HepG2 (cell line): ENCODE results near the gene KCNK5. TPM values are rescaled to one million over a fixed set of nuclear protein-coding genes. Genes with fewer than 3 reads are reported as not detected.

Experiments used
- ATAC-seq: fragments of 200-7000 bp; cut with Tn5 transposase; 3 replicates; pipeline ENCODE4 v1.9.1; 2020; ENCODE audit warnings: mild to moderate bottlenecking, moderate library complexity
- BruUV-seq: library from RNA; stranded (reverse); fragments of 400-500 nt; replicated peaks from 2 replicates; lab custom pipeline; 2021; lab: Mats Ljungman, UMichigan
- CTCF ChIA-PET: fragments of 300-600 bp; formaldehyde crosslinking; extraction: SDS; loops from one replicate; lab custom pipeline; 2021; ENCODE audit warnings: low total read pairs, inconsistent platforms, low intra/inter-chr PET ratio; lab: Yijun Ruan, JAX
- POLR2A ChIA-PET: fragments of 350-600 bp; sonication (Branson Sonifier 250); formaldehyde crosslinking; loops from one replicate; lab custom pipeline; 2020; ENCODE audit warnings: antibody characterized with exemption, inconsistent platforms; lab: Yijun Ruan, JAX
- DNase-seq: peaks from one replicate; pipeline ENCODE4 v3.0.0-alpha.2; 2015; ENCODE audit warnings: low spot score
- FAIRE-seq: peaks from 3 replicates; lab custom pipeline; 2011; peaks lifted over from hg19 to GRCh38; lab: Jason Lieb, UNC
- H2AFZ ChIP-seq: one replicate; pipeline ENCODE4 v1.6.1; 2011; ENCODE audit warnings: low read length, inconsistent platforms
- H3K27ac ChIP-seq: fragments of 300-600 bp; 3 replicates; pipeline ENCODE4 v1.8.0; 2011; ENCODE audit warnings: mixed run types, mild to moderate bottlenecking, mixed read lengths, low read length, inconsistent platforms; ENCODE audit not compliant: insufficient read depth; ENCODE audit errors: extremely low read length
- H3K27me3 ChIP-seq, 2 experiments: fragments of 200-600 bp in 1 of 2; 2 replicates in 1 of 2; 3 replicates in 1 of 2; pipeline versions ENCODE4 v1.6.0 to v1.8.0; 2011; ENCODE audit warnings: low read length in 2 of 2, mild to moderate bottlenecking in 2 of 2, moderate library complexity in 2 of 2, inconsistent platforms in 1 of 2; ENCODE audit not compliant: insufficient read depth in 2 of 2, control insufficient read depth in 1 of 2
- H3K36me3 ChIP-seq, 2 experiments: fragments of 200-600 bp in 1 of 2; replicated peaks in 1 of 2; 2 replicates in 1 of 2; 3 replicates in 1 of 2; pipeline versions ENCODE4 v1.5.1 to v1.8.0; 2011; ENCODE audit warnings: low read length in 2 of 2, inconsistent platforms in 1 of 2; ENCODE audit not compliant: insufficient read depth in 2 of 2, control insufficient read depth in 1 of 2
- H3K4me1 ChIP-seq: 2 replicates; pipeline ENCODE4 v1.5.1; 2012; ENCODE audit warnings: low read length, inconsistent platforms; ENCODE audit not compliant: insufficient read depth
- H3K4me2 ChIP-seq: 2 replicates; pipeline ENCODE4 v1.6.0; 2011; ENCODE audit warnings: low read depth, low read length, inconsistent platforms
- H3K4me3 ChIP-seq, 3 experiments: fragments of 200-600 bp in 1 of 3; sonication (generic), shearing (Covaris generic) in 1 of 3; replicated peaks in 1 of 3; 2 replicates each; pipeline ENCODE4 v1.5.1; 2011 to 2016; ENCODE audit warnings: low read length in 3 of 3, inconsistent platforms in 2 of 3, low read depth in 2 of 3, mild to moderate bottlenecking in 2 of 3, control low read depth in 1 of 3, mixed read lengths in 1 of 3; ENCODE audit not compliant: insufficient read depth in 1 of 3
- H3K79me2 ChIP-seq: one replicate; pipeline ENCODE4 v1.6.1; 2011; ENCODE audit warnings: low read length, inconsistent platforms; ENCODE audit not compliant: insufficient read depth
- H3K9ac ChIP-seq: 2 replicates; pipeline ENCODE4 v1.6.0; 2011; ENCODE audit warnings: mild to moderate bottlenecking, low read depth, low read length, inconsistent platforms; ENCODE audit not compliant: insufficient read depth
- H3K9me3 ChIP-seq: 2 replicates; pipeline ENCODE4 v1.5.1; 2012; ENCODE audit warnings: mild to moderate bottlenecking, low read length
- H4K20me1 ChIP-seq: 2 replicates; pipeline ENCODE4 v1.6.0; 2011; ENCODE audit warnings: inconsistent platforms, mild to moderate bottlenecking, low read length, moderate library complexity; ENCODE audit not compliant: insufficient read depth
- BRD4 ChIP-seq: sonication (generic); formaldehyde crosslinking; IDR thresholded peaks from 2 replicates; pipeline ENCODE4 v1.4.0; 2020; ENCODE audit warnings: missing genetic modification reagents
- CEBPB ChIP-seq: IDR thresholded peaks from 2 replicates; pipeline ENCODE4 v1.6.1; 2011; ENCODE audit warnings: low read depth, low read length, improper control_type of control experiment, borderline replicate concordance
- GATAD2A ChIP-seq: IDR thresholded peaks from 2 replicates; pipeline ENCODE4 v1.6.1; 2016
- KDM2A ChIP-seq: sonication (generic); formaldehyde crosslinking; IDR thresholded peaks from 2 replicates; pipeline ENCODE4 v1.4.0; 2020; ENCODE audit warnings: low read depth, missing genetic modification reagents, borderline replicate concordance
- MTERF4 ChIP-seq: sonication (generic); formaldehyde crosslinking; IDR thresholded peaks from 2 replicates; pipeline ENCODE4 v1.8.0; 2023; ENCODE audit warnings: mild to moderate bottlenecking, missing genetic modification reagents
- NBN ChIP-seq: fragments of 450-650 bp; conservative IDR thresholded peaks from 2 replicates; pipeline ENCODE4 v1.6.1; 2017
- NR2F6 ChIP-seq, 2 experiments: IDR thresholded peaks; 2 replicates each; pipeline ENCODE4 v1.6.1; 2016; ENCODE audit warnings: antibody characterized with exemption in 1 of 2, mild to moderate bottlenecking in 1 of 2
- SP2 ChIP-seq: sonication (generic); formaldehyde crosslinking; IDR thresholded peaks from 2 replicates; pipeline ENCODE4 v1.5.1; 2020; ENCODE audit warnings: mild to moderate bottlenecking, missing genetic modification reagents
- SRSF9 ChIP-seq: fragments of 200-400 bp; formaldehyde crosslinking; IDR thresholded peaks from 2 replicates; pipeline ENCODE4 v1.6.1; 2018; ENCODE audit warnings: borderline replicate concordance, mild to moderate bottlenecking, low read depth, low read length; ENCODE audit not compliant: insufficient read depth, poor library complexity, severe bottlenecking
- TARDBP ChIP-seq: sonication (generic); formaldehyde crosslinking; IDR thresholded peaks from 2 replicates; pipeline ENCODE4 v1.8.0; 2022; ENCODE audit warnings: mild to moderate bottlenecking, missing genetic modification reagents
- ZHX2 ChIP-seq, 2 experiments: sonication (generic) in 1 of 2; formaldehyde crosslinking in 1 of 2; IDR thresholded peaks; 2 replicates each; pipeline versions ENCODE4 v1.6.1 to v1.9.0; 2014 to 2022; ENCODE audit warnings: antibody characterized with exemption in 1 of 2, borderline replicate concordance in 1 of 2, inconsistent platforms in 1 of 2, low read depth in 1 of 2, missing genetic modification reagents in 1 of 2
- ZNF543 ChIP-seq: sonication (generic); formaldehyde crosslinking; IDR thresholded peaks from 2 replicates; pipeline ENCODE4 v1.4.0; 2020; ENCODE audit warnings: mild to moderate bottlenecking, missing genetic modification reagents
- ZNF550 ChIP-seq: sonication (generic); formaldehyde crosslinking; IDR thresholded peaks from 2 replicates; pipeline ENCODE4 v1.4.0; 2020; ENCODE audit warnings: mild to moderate bottlenecking, missing genetic modification reagents, borderline replicate concordance
- ZNF780A ChIP-seq: sonication (generic); formaldehyde crosslinking; IDR thresholded peaks from 2 replicates; pipeline ENCODE4 v1.8.0; 2022; ENCODE audit warnings: mild to moderate bottlenecking, missing genetic modification reagents, moderate library complexity
- WGBS: methylation state at CpG from one replicate; pipeline ENCODE4 v1.1.6; 2017; ENCODE audit warnings: low lambda C conversion rate; 5-methylcytosine and 5-hydroxymethylcytosine counted together
- in situ Hi-C: cut with HindIII; loops from 2 replicates; pipeline ENCODE4 v1.10.0; 2017; ENCODE audit warnings: low pct_unique_long_range_greater_than_20kb; ENCODE audit not compliant: extremely low pct_ligation_motif_present
- intact Hi-C: fragments of 100-400 bp; cut with micrococcal nuclease; formaldehyde crosslinking; loops from one replicate; pipeline ENCODE4 v1.10.0; 2022; ENCODE audit not compliant: unreplicated experiment
- polyA plus RNA-seq, 8 experiments: library from polyadenylated mRNA; depleted of rRNA in 3 of 8; stranded (reverse) in 7 of 8; unstranded in 1 of 8; fragments of >200 nt; fragmentation: Illumina TruSeq in 4 of 8; extraction: Trizol in 4 of 8; gene quantifications; 2 replicates each; pipeline versions ENCODE4 v1.2.1 to v1.2.3, GENCODE V29; 2011 to 2016; ENCODE audit warnings: low read depth in 4 of 8, missing spikeins in 1 of 8, mixed read lengths in 1 of 8; ENCODE audit not compliant: insufficient read depth in 1 of 8
- total RNA-seq, 5 experiments: library from RNA; depleted of rRNA; stranded (reverse); fragments of >200 nt; fragmentation: Illumina TruSeq; extraction: Trizol; gene quantifications; 2 replicates each; pipeline ENCODE4 v1.2.3, GENCODE V29; 2016; ENCODE audit warnings: low read depth in 1 of 5

KCNK5 gene
- total and polyA plus RNA-seq, 2 of the 13 experiments (the other 11 are each of a cell fraction or from before 2014, with no cell fraction given), result 0.04 TPM; not detected in 1

GRCh38 chr6:39144481-39145173 is 84.6 kb downstream of the KCNK5 start:
- H3K27ac ChIP-seq, result no peak overlapping the region
- ChIA-PET POLR2A (no interaction called here), CTCF (no interaction called here)
- ATAC-seq (no peak), DNase-seq (no peak), FAIRE-seq (no peak)
- no peak overlapping the region for H3K9ac ChIP-seq
- no peaks in the 10 kb centered on the region for H4K20me1 ChIP-seq
- no TSS peak for BruUV-seq
- H3K4me3 ChIP-seq, result no peak overlapping the region
- no peaks in the 10 kb centered on the region for H3K4me1 ChIP-seq
- TF ChIP-seq NBN (no peak), KDM2A (no peak), MTERF4 (CRISPR knock-in tag) (no peak), GATAD2A (CRISPR knock-in tag) (no peak), BRD4 (CRISPR knock-in tag) (no peak), ZNF543 (CRISPR knock-in tag) (no peak), NR2F6 (IDR thresholded peaks at IDR 0.05) (no peak), NR2F6 (CRISPR knock-in tag; IDR thresholded peaks at IDR 0.05) (no peak), ZNF780A (CRISPR knock-in tag) (no peak), TARDBP (CRISPR knock-in tag) (no peak), ZHX2 (IDR thresholded peaks at IDR 0.05; ENCODE audit: low read depth) (no peak), ZHX2 (CRISPR knock-in tag; IDR thresholded peaks at IDR 0.05; ENCODE audit: borderline replicate concordance) (no peak), SP2 (CRISPR knock-in tag) (no peak), ZNF550 (CRISPR knock-in tag) (no peak), SRSF9 (no peak), CEBPB (no peak)
- no peaks in the 10 kb centered on the region for H3K9me3 ChIP-seq
- no peak overlapping the region for H3K4me2 ChIP-seq
- in situ Hi-C loops, result no loop called here
- intact Hi-C loops, result no loop called here
- H3K27me3 ChIP-seq, result no peaks in the 10 kb centered on the region
- no peaks in the 10 kb centered on the region for H3K79me2 ChIP-seq
- H3K36me3 ChIP-seq, result no peaks in the 10 kb centered on the region
- H2AFZ ChIP-seq, result no peak overlapping the region
- 14% methylated on average over 1 of the region's 1 CpG for WGBS
